C1 segment of cervical spinal cord (tissue), 14 donors: Measurements from ENCODE around the gene MYNN.

Source experiments
- DNase-seq, 14 donors: peaks; one replicate each; lab custom pipeline; 2025; lab: John Stamatoyannopoulos, UW

MYNN gene

GRCh38 chr3:169777822-169778221, 4.6 kb downstream of the MYNN start:
- DNase-seq: no peak

GRCh38 chr3:169780742-169781141, 7.5 kb downstream of the MYNN start:
- no peak for DNase-seq

DNA sequence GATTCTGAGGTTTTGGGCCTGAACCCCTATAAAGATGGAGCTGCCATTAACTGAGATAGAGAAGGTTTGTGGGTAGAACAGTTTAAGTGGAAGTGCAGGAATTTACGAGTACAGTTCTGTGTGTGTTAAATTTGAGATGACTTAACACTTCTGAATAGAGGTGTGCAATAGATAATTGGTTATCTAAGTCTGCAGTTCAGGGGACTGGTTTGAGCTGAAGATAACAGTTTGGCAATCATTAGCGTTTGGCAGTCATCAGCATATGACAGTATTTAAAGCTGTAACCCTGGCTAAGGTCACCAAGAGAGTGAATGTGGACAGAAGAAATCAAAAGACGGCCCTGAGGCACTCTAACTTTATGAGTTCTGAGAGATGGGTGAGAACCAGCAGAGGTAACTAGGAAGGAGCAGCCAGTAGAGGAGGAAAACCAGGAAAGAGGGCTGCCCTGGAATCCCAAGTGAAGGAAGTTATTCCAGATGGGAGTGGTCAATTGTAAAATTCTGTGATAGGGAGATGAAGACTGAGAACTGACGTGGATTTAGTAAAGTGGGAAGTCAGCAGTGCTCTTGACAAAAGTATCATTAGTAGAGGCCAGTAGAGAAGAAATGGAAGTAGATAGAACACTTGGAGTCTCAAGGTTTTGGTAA, 8.1 kb downstream of the MYNN start:
- no peak for DNase-seq

GRCh38 chr3:169787120-169787519, 13.9 kb downstream of the MYNN start:
- DNase-seq: no peak

DNA sequence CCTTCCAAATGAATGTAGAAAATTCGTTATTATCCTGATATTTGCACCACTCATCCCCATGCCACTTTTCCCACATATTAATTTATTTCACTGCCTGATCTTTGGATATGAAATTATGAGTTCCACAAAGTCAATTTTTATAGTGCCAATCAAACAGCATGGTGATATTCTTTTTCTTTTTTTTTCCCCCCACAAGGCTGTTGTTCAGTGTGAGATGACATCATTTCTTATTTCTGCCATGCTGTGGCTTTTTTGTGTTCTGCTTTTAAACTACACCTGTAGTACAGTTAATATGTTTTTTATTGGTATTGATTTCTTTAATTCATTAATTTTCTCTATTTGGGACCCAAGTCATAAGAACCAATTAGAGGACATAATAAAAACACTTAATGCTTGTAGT, 14.6 kb downstream of the MYNN start:
- no peak for DNase-seq

- DNase-seq: no peak
Measured at GRCh38 chr3:169790219-169790618, 17.0 kb downstream of the MYNN start.

DNA sequence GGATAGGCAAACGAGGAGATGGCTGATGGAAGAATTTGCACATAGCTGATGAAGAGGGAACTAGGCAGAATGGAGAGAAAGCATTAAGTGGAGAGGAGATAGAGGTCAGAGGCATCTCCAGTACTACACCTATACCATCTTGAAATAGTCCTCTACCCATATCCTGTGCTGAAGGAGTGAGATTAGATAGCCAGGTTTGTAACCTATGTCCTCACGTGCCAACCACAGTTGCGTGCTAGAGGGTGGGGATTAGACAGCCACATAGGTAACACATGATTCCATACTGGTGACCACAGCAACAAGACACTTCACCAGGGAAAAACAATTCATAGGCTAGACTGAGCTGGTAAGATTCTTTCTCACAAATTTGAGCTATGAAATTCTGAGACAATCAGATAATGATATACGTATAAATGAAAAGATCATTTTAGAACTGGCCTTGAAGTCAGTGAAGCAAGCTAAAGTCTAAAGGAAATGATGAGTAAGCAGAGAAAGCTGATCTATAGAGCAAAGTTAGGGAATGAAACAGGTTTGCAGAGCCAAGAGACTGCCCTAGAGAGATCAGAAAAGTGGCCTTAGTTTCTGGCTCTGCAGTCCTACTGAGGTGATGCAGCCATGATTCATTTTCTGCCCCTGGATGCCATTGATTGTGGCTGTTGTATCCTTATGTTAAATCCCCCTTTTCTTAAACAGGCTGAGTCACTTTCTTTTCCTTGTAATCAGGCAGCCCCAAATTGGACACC, 17.7 kb downstream of the MYNN start:
- DNase-seq: no peak

- DNase-seq: no peak
Measured at GRCh38 chr3:169792359-169792758, 19.2 kb downstream of the MYNN start.

DNA sequence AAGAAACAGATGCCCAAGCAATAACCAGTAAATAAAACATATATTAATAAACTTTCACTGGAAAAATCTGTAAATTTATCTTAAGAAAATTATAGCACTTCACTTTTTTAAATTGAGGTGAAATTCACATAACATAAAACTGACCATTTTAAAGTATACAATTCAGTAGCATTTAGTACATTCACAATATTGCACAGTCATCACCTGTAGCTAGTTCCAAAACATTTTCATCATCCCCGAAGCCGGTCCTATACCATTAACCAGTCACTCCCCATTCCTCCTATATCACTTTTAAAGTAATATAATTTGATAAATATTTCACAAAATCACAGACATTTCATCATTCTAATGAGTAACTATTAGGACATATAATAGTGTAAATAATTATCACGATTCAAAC, 31.5 kb downstream of the MYNN start:
- no peak for DNase-seq

GRCh38 chr3:169809230-169809795, 36.1 kb downstream of the MYNN start:
- no peak for DNase-seq

- peak in 1 of 14 donors; percentile 46 for DNase-seq
Measured at GRCh38 chr3:169811631-169812331, 38.6 kb downstream of the MYNN start.

GRCh38 chr3:169812332-169813235, 39.4 kb downstream of the MYNN start, which contains the start of the genes LRRC34 and LRRIQ4:
LRRC34 (minus strand) TSS chr3:169812904; CDS start chr3:169812548, 356 bp downstream.
LRRIQ4 (plus strand) TSS chr3:169812870; CDS start chr3:169821922, 9,052 bp downstream.
- peak in 11 of 14 donors; percentile 11 to 71 (median 51) for DNase-seq

GRCh38 chr3:169813278-169813677, 40.1 kb downstream of the MYNN start:
- no peak for DNase-seq

DNA sequence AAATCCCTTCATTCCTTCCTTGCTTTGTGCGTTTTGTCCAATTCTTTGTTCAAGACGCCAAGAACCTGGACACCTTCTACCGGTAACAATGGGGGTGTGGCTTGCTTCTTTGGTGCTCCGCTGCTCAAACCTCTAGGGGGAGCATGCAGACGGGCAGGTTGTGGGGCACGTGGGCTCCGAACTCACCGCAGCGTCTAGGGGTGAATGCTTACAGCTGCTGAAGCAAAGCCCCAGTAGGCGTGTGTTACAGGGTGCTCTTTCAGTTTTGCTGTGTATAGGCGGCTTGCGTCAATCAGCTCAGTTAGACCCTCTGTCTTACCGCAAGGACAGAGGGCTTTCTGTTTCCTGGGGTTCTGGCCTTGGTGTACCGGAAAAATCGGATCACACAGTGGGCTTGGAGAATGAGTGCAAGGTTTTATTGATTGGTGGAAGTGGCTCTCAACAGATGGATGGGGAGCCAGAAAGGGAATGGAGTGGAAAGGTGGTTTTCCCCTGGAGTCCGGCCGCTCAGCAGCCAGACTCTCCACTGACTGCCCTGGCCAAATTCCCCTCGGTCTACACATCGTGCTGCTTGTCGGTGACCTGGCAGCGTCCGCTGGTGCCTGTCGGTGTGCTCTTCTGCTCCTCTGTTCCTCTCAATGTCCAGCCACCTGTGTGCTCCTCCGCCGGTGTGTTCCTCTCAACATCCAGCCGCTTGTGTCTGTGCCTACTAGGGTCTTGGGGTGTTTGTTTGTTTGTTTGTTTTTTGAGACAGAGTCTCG, 40.7 kb downstream of the MYNN start:
- no peak for DNase-seq

DNA sequence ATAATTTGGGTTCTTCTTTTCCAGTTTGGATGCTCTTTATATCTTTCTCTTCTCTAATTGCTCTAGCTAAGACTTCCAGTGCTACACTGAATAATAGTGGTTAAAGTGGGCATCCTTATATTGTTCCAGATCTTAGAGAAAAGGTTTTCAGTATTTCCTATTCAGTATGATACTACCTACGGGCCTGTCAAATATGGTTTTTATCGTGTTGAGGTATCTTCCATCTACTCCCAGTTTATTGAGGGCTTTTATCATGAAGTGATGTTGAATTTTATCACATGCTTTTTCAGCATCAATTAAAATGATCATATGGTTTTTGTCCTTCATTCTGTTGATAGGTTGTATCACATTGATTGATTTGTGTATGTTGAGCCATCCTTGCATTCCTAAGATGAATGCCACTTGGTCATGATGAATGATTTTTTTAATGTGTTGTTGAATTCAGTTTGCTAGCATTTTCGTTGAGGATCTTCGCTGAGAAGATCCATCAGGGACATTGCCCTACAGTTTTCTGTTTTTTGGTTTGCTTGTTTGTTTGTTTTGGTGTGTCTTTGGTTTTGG, 42.5 kb downstream of the MYNN start:
- DNase-seq: no peak

DNA sequence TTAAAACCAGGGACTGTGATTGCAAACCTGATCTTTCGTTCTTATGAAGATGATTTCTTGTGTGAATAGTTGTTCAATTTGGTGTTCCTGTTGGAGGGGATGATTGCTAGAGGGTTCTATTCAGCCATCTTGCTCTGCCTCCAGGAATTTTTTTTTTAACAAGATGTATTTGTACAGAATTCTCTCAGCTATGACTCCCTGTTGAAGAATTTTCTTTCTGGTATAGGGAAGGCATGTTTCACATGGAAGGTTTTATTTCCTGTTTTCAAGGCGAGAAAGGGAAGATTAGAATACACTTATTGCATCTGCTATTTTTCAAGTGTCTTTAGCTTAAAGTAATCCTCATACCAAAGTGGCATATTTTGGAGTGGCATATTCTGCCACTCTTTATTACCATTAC, 45.1 kb downstream of the MYNN start:
- no peak for DNase-seq

DNA sequence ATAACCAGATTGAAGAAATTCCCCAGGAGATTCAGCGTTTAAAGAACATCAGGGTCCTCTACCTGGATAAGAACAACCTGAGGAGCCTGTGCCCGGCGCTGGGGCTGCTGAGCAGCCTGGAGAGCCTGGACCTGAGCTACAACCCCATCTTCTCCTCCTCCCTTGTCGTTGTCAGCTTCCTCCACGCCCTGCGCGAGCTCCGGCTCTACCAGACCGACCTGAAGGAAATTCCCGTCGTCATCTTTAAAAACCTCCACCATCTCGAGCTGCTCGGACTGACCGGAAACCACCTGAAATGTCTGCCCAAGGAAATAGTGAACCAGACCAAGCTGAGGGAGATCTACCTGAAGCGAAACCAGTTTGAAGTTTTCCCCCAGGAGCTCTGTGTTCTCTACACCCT, 48.9 kb downstream of the MYNN start:
- DNase-seq: no peak

- DNase-seq: no peak
Measured at GRCh38 chr3:169822540-169822939, 49.3 kb downstream of the MYNN start.

GRCh38 chr3:169822983-169823382, 49.8 kb downstream of the MYNN start:
- DNase-seq: no peak

- DNase-seq: no peak
Measured at GRCh38 chr3:169825316-169825715, 52.1 kb downstream of the MYNN start.
